Thymus (tissue), 11 donors: ENCODE results near the gene BMI1. TPM values are rescaled to one million over a fixed set of nuclear protein-coding genes. Genes with fewer than 3 reads are reported as not detected.
"Not testable (repeated sequence)": the region's sequence is repeated elsewhere in the genome, so short reads cannot be mapped to it uniquely, and the experiment has no call there.

ENCODE experiments used
- DNase-seq, 9 donors: peaks; one replicate each; pipeline ENCODE4 v3.0.0-alpha.2; 2013; ENCODE audit warnings: low spot score in 9 of 9, low read depth in 6 of 9, missing footprints in 1 of 9
- H3K27ac ChIP-seq, 2 donors: one replicate each; pipeline ENCODE4 v1.5.1; 2013; ENCODE audit warnings: control low read depth in 1 of 2, low read depth in 1 of 2, low read length in 1 of 2, mild to moderate bottlenecking in 1 of 2, moderate library complexity in 1 of 2
- H3K27me3 ChIP-seq, 2 donors: one replicate each; pipeline ENCODE4 v1.5.1; 2013; ENCODE audit warnings: low read length in 1 of 2; ENCODE audit not compliant: control insufficient read depth in 2 of 2, insufficient read depth in 1 of 2
- H3K36me3 ChIP-seq, 2 donors: one replicate each; pipeline ENCODE4 v1.5.1; 2013; ENCODE audit warnings: low read length in 1 of 2, mild to moderate bottlenecking in 1 of 2, moderate library complexity in 1 of 2; ENCODE audit not compliant: control insufficient read depth in 2 of 2, insufficient read depth in 2 of 2
- H3K4me1 ChIP-seq, 2 donors: one replicate each; pipeline ENCODE4 v1.5.1; 2013; ENCODE audit warnings: low read length in 2 of 2; ENCODE audit not compliant: control insufficient read depth in 2 of 2, insufficient read depth in 2 of 2
- H3K4me3 ChIP-seq, 2 donors: one replicate each; pipeline ENCODE4 v1.5.1; 2013; ENCODE audit warnings: low read length in 2 of 2, control low read depth in 1 of 2, mild to moderate bottlenecking in 1 of 2
- H3K9me3 ChIP-seq, 2 donors: one replicate each; pipeline ENCODE4 v1.5.1; 2013; ENCODE audit warnings: low read length in 1 of 2, mild to moderate bottlenecking in 1 of 2; ENCODE audit not compliant: control insufficient read depth in 2 of 2, insufficient read depth in 1 of 2
- WGBS: extraction: QIAGEN DNeasy Blood & Tissue Kit; methylation state at CpG from one replicate; pipeline ENCODE4 v1.1.7; 2013; 5-methylcytosine and 5-hydroxymethylcytosine counted together
- polyA plus RNA-seq: library from polyadenylated mRNA; stranded (reverse); fragments of 200-250 nt; gene quantifications from one replicate; pipeline ENCODE4 v1.2.3, GENCODE V29; 2013
- total RNA-seq: library from RNA; stranded (reverse); fragments of 120-200 nt; gene quantifications from one replicate; pipeline ENCODE4 v1.2.4, GENCODE V29; 2013
- donor health status: healthy.

Gene BMI1
- total and polyA plus RNA-seq, 2 donors, result 26.2 to 39.8 TPM

DNA sequence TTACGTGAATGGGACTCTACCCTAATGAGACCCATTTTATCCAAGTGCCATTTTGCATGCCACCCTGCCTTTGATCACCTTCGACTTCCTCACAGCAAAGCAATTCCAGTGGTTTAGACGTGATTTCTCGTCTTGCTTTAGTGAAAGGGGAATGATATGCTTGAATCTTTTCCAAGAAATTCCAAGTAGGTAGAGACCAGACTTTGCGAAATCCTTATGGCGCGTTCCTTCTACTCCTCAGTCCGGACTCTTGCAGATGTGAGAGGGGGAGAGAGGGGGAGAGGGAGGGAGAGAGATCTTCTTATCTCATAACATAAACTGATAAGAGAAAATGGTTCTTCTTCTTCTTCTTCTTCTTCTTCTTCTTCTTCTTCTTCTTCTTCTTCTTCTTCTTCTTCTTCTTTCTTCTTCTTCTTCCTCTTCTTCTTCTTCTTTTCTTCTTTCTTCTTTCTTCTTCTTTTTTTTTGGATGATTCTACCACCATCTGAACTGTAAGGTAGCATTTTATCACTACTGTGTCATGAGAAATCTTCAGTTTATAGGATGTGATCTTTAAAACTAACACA lies 25.3 kb downstream of the BMI1 start:
- peak in 2 of 9 donors; percentile 26 to 41 for DNase-seq
- Histone ChIP-seq H3K4me3 (no peak overlapping the region), H3K4me1 (peaks cover 3 to 24% of the 10 kb centered on the region in 2 donors), H3K27me3 (peaks cover 48 to 77% of the 10 kb centered on the region in 2 donors), H3K27ac (no peak overlapping the region), H3K9me3 (peaks cover 2 to 14% of the 10 kb centered on the region in 2 donors), H3K36me3 (no peaks in the 10 kb centered on the region)
- WGBS, result 71% methylated on average over 8 of the region's 8 CpGs

DNA sequence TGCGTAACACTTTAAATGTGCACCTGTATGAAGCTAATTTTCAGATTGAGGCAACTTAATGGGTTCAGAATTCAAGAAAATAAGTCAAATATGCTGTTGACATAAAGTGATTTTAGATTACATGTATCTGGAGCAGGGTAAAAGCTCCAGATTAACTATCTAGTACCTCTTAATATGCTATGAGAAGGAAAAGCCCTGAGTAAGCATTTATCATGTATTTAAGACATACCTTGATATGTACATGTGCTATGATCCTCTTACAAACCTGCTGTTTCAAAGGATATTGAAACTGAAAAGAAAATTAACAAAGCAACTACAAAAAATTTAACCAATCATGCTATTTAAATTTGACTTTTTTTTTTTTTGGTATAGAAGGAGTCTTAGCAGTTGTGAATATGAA lies 28.9 kb downstream of the BMI1 start:
- H3K36me3 ChIP-seq, result no peaks in the 10 kb centered on the region
- H3K27me3 ChIP-seq, result peaks cover 22 to 42% of the 10 kb centered on the region in 2 donors
- H3K4me3 ChIP-seq, result no peak overlapping the region
- peaks cover 2 to 14% of the 10 kb centered on the region in 2 donors for H3K9me3 ChIP-seq
- WGBS, result 98% methylated on average over 1 of the region's 1 CpG
- no peak overlapping the region for H3K27ac ChIP-seq
- no peak for DNase-seq
- peaks cover 0 to 14% of the 10 kb centered on the region in 2 donors for H3K4me1 ChIP-seq

DNA sequence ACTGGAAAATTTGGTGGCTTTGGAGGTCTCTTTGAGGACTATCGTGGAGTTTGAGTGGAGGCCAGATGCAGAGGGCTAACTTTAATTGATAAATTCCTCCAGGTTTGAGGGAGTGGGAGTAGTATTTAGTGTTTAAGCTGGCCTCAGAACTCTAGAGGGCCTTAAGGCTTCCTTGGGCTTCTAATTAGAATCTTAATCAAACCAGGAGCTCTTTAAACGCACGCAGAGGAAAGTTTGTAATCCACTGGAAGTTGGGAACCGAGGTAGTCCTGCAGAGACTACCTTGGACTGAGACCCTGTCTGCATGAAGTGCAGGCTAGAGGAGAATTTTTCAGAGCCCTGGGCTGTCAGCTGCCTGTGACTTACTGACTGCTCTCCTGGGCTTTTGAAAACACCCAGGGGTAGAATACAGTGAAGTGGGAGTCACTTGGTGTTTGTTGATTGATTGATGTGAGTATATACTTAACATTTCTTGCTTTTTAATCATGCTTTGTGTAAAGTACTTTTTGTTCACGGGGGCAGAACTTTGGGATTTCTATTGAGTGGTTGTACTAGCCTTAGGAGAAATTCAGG lies 30.3 kb downstream of the BMI1 start:
- peaks cover 9 to 27% of the 10 kb centered on the region in 2 donors for H3K27me3 ChIP-seq
- H3K4me3 ChIP-seq, result no peak overlapping the region
- no peaks in the 10 kb centered on the region for H3K4me1 ChIP-seq
- H3K27ac ChIP-seq, result no peak overlapping the region
- no peak for DNase-seq
- peaks cover 0 to under 1% of the 10 kb centered on the region in 2 donors for H3K9me3 ChIP-seq
- 98% methylated on average over 5 of the region's 5 CpGs for WGBS
- H3K36me3 ChIP-seq, result no peaks in the 10 kb centered on the region

DNA sequence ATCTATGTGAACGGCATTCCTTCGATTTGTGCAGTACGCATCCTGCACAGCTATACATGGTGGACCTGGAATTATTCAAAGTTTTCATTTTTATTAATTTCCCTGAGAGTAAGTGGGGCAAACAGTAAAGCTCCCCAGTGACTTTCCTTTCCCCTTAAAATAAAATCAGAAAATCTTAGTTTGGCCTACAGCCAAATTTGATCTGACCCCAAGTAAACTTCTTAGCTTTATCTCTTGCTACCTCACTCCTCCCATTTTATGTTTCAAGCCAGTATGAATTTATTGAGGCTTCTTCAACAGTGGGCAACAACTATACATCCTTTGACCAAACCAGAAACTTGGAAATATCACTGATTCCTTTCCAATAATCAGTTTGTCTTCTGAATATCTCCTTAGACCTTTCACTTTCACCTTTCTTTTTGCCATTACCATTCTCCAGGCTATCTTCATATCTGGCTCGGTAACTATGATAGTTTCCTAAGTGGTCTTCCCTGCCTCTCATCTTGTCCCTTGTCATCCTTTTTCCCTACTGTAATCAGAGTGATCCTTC lies 35.5 kb downstream of the BMI1 start:
- 97% methylated on average over 4 of the region's 4 CpGs for WGBS
- H3K27ac ChIP-seq, result no peak overlapping the region
- H3K4me3 ChIP-seq, result no peak overlapping the region
- H3K36me3 ChIP-seq, result no peaks in the 10 kb centered on the region
- no peaks in the 10 kb centered on the region for H3K9me3 ChIP-seq
- DNase-seq, result no peak
- no peaks in the 10 kb centered on the region for H3K27me3 ChIP-seq
- H3K4me1 ChIP-seq, result no peaks in the 10 kb centered on the region

DNA sequence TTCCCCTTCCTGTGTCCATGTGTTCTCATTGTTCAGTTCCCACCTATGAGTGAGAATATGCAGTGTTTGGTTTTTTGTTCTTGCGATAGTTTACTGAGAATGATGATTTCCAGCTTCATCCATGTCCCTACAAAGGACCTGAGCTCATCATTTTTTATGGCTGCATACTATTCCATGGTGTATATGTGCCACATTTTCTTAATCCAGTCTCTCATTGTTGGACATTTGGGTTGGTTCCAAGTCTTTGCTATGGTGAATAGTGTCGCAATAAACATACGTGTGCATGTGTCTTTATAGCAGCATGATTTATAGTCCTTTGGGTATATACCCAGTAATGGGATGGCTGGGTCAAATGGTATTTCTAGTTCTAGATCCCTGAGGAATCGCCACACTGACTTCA lies 36.9 kb downstream of the BMI1 start:
- H3K4me1 ChIP-seq, H3K36me3 ChIP-seq, DNase-seq, H3K9me3 ChIP-seq, H3K27ac ChIP-seq, H3K4me3 ChIP-seq, H3K27me3 ChIP-seq: not testable (repeated sequence)
- WGBS, result 97% methylated on average over 3 of the region's 4 CpGs

DNA sequence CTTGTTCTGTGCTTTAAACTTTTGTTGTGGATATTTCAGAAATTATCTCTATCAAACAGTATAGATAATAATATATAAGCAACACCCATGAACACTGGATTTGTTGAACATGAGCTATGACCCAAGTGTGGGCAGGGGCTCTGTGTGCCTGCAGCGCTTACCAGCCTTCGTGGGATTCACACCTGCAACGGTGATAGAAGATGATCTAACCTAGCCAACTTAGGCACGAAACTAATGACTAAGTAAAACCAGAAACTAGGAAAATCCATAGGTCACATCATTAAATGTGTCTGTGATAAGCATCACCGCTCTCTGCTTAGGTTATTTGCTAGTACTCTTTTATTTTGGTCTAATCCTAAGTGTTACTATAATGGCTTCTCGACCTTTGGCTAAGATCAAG lies 42.4 kb downstream of the BMI1 start:
- 94% methylated on average over 6 of the region's 6 CpGs for WGBS
- no peaks in the 10 kb centered on the region for H3K27me3 ChIP-seq
- H3K4me3 ChIP-seq, result no peak overlapping the region

DNA sequence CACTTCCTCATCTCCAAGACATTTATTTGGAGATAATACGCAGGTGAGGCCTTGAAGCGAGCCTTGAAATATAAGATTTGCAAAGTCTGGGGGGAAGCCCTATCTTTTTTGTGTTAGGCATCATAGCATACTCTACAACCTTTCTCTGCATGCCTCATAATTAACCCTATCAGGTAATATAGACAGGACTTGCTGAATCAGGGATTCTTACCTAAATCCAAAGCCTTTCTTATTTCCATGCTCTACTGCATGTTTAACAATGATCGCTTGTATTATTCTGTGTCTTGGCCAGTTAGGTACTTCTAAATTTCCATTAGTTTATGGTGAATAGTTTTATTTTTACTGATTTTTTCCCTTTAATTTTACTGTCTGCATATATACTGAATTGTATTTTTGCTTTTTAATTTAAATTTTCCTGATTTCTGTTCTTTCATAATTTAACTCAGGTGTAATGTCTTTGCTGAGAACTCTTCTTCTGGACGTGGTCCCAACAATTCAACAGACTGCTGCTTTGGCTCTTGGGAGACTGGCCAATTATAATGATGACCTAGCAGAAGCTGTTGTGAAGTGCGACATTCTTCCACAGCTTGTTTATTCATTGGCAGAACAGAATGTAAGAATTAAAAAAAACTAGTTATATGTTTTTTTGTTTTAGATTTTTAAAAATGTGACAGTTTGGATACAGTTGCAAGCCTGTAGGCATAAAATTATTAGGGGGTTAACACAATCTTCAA lies 43.7 kb downstream of the BMI1 start:
- no peaks in the 10 kb centered on the region for H3K4me1 ChIP-seq
- DNase-seq, result no peak
- no peaks in the 10 kb centered on the region for H3K9me3 ChIP-seq
- no peaks in the 10 kb centered on the region for H3K27me3 ChIP-seq
- no peaks in the 10 kb centered on the region for H3K36me3 ChIP-seq
- H3K4me3 ChIP-seq, result no peak overlapping the region
- WGBS, result 96% methylated on average over 5 of the region's 5 CpGs
- H3K27ac ChIP-seq, result no peak overlapping the region

More for the DNA sequence above, 42.4 kb downstream of the BMI1 start:
- no peaks in the 10 kb centered on the region for H3K36me3 ChIP-seq
- H3K9me3 ChIP-seq, result no peaks in the 10 kb centered on the region
- DNase-seq, result no peak
- no peak overlapping the region for H3K27ac ChIP-seq
- no peaks in the 10 kb centered on the region for H3K4me1 ChIP-seq

DNA sequence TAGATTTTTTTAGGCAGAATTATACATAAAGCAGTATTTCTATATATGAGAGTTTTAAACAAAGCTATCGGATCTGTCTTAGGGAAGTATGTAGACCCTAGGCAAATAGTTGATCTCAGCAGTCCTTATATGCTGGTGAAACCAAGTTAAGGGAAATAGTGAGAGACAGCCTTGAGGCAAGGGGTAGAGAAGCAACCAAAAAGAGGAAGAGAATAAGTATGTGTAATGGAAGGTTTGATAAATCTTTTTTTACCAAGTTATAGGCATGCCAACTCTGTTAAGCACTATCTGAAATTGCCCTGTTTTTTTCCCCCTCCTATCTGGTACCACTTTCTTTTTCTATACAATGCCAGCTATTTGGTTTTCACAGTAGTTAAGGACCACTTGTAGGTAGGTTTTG lies 44.3 kb downstream of the BMI1 start:
- Histone ChIP-seq H3K4me1 (peaks cover 0 to 2% of the 10 kb centered on the region in 2 donors), H3K27me3 (no peaks in the 10 kb centered on the region), H3K36me3 (no peaks in the 10 kb centered on the region), H3K27ac (no peak overlapping the region), H3K9me3 (no peaks in the 10 kb centered on the region), H3K4me3 (no peak overlapping the region)
- 97% methylated on average over 1 of the region's 1 CpG for WGBS
- DNase-seq, result no peak
